Measurements from ENCODE around the gene ETFB.
"Not testable (repeated sequence)": the region's sequence is repeated elsewhere in the genome, so short reads cannot be mapped to it uniquely, and the experiment has no call there.

Gene ETFB

GRCh38 chr19:51365965-51366388 is at the start of gene ETFB:
TSS of gene ETFB (minus strand) at chr19:51366388. CDS start at chr19:51366326, 62 bp downstream.
- DNase-seq = no peak

DNA sequence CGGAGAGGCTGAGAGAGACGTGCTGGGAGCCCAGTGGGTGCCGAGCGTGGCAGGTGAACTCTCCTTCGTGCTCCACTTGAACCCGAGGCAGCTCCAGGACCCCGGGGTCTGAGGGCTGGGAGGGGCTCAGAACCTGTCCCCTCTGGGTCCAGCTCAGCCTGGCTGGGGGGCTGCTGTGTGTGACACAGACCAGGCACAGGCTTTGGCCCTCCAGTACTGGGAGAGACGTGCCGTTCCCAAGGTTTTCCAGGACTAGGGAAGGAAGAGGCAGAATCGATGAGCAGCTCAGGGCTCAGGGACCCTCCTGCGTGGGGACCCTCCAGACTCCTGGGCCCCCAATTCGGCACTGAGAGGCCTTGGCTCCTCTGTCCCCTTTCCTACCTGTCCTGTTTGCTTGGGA is 49.0 kb upstream of the ETFB start:
- no peak for DNase-seq

GRCh38 chr19:51410950-51411748 is 45.0 kb upstream of the ETFB start:
- no peak for DNase-seq

DNA sequence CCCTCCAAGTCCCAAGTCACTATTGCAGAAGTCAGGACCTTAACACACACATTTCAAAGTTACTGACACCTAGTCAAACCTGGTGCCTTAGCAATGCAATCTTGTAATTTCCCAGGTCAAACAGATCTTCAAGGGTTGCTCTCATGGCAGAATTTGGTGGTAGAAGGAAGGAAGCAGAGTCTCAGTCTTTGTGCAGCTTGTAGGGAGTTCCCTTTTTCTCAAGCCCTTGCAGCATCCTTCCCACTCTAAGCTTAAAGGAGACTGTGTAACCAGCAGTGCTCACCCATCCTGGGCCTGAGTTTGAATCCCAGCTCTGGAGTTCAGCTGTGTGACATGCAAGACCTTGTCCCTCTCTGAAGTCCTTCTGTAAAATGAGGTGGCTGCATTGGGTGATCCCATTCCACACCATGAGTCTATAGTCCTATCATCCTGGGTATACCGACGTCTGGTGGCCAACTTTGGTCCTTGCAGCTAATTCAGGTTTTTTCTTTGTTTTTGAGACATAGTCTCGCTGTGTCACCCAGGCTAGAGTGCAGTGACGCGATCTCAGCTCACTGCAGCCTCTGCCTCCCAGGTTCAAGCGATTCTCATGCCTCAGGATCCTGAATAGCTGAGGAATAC is 41.4 kb upstream of the ETFB start:
- DNase-seq = no peak

GRCh38 chr19:51402117-51402516 is 35.9 kb upstream of the ETFB start:
- no peak for DNase-seq

GRCh38 chr19:51399936-51400335 is 33.7 kb upstream of the ETFB start:
- not testable (repeated sequence) for DNase-seq

DNA sequence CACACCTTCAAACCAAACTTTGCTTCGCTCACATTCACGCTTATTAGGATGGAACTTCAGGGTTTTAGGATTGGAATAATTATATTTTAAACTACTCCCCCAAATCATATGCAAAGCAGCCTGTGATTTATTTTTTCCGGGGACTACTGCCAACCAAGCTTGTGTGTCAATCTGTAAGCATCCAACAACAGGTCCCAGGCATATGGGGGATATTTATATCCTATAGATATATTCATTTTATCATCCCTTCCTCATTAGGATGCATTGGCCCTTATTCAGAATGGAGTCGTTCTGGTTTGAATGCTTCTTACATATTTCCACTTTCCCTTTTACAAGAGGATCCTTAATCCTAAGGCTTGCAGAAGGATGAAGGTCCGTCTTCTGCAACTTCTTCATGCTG is 33.0 kb upstream of the ETFB start:
- no peak for DNase-seq

- DNase-seq = no peak
Observed at GRCh38 chr19:51398096-51398704, 32.0 kb upstream of the ETFB start.

GRCh38 chr19:51397453-51397852 is 31.3 kb upstream of the ETFB start:
- not testable (repeated sequence) for DNase-seq

DNA sequence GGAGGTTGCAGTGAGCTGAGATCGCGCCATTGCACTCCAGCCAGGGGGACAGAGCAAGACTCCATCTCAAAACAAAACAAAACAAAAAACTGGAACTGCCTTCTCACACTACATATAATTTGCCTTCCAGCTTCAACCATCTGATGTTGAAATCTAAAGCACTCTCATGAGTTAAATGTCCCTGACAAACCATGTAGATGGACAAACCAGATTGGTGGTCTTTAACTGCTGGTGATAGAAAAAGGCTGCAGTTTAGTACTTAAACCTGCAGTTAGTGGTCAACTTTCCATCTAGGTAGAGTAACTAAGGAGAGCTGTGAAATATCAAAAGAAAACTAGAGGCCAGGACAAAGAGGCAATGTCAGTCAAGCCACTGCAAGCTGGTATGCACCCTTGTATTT is 30.0 kb upstream of the ETFB start:
- DNase-seq = no peak

DNA sequence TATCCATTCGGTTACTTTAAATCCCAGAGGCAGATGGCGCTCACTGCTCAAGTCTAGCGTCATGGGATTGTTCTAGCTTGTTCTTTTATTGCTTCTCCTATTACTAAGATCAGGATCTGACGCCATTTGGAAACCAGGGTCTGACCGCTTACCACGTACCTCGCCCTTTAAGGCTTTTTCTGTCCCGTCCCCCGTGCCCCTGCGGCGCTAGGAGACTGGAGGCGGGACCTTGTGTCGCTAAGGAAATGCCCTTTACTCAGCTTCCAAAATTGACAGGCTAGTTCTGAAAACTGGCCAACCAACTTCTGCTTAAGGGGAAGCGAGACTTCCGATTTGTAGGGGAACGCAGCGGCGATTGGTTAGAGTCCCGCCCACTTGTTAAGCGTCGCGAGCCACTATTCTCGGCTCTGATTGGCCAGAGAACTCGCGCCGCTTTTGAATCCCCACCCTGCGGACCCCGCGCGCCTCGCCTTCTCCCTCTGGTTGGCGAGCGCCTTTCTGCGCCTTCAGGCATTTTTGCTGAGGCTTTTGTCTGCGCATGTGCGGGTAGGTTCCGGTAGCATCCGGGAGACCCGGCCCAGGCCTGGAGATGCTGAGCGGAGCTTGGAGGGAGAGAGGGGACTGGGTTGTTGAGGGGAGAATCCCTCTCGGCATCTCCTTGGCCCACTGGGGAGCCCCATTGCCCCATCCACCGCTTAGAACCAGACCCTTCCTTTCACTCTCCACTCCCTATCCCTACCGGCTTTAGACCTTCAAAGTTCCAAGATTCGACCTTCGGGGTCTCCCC is 28.1 kb upstream of the ETFB start:
- DNase-seq = peak; percentile 53

DNA sequence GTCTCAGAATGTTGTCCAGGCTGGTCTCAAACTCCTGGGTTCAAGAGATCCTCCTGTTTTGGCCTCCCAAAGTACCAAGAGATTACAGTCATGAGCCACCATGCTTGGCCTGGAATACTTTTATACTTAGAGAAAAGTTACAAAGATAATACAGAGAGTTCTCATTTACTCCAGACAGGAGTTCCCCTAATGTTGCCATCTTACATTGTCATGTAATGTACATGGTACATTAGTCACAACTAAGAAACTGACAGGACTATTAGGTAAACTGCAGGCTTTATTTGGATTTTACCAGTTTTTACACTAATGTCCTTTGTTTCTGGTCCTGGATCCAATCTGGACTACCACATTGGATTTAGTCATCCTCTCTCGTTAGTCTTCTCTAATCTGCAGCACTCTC is 26.5 kb upstream of the ETFB start:
- no peak for DNase-seq

DNA sequence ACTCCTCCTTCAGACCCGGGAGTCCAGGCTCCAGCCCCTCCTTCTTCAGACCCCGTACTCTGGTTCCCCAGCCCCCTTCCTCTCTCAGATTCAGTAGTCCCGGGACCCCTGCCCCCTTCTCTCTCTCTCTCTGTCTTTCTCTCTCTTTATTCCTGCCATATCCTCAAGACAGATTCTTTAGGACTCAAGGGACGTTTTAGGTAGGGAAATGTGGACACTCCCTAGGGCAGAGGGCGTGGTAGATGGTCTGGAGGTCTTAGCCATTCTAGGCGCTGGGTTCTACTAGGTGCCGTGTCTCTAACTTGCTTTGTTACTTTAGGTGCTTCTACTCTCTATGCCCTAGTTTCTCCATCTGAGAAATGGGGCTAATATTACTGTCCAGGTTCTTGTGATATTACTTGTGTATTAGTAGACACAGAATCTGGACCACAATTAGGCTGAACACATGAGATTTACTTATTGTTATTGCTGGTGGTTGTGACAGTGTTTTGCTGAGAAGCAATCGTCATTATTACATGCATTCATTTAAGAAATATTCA is 25.0 kb upstream of the ETFB start:
- no peak for DNase-seq

- DNase-seq = no peak
Observed at GRCh38 chr19:51389143-51389542, 23.0 kb upstream of the ETFB start.

- no peak for DNase-seq
Observed at GRCh38 chr19:51387924-51388389, 21.8 kb upstream of the ETFB start, which contains the start of gene LIM2. TSS of gene LIM2 (minus strand) at chr19:51387974. CDS start at chr19:51387443, 531 bp downstream.

- no peak for DNase-seq
Observed at GRCh38 chr19:51386882-51387520, 20.8 kb upstream of the ETFB start.

DNA sequence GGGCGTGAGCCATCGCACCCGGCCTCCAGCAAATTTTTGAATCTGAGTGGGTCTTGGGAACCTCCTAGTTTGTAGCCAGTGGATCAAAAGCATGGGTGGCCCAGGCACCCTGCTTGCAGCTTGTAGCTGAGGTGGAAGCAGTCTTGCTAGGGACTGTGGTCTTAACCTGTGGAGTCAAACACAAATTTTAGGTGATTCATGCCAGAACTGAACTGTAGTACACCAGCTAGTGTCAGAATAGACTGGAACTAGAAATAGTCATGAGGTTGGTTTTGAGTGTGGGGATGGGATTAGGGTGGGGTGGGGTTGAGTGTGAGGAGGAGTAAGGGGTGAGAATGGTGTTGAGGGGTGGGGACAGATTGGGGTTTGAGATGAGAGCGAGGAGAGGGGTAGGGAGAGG is 15.8 kb upstream of the ETFB start:
- DNase-seq = no peak

GRCh38 chr19:51380379-51380778 is 14.2 kb upstream of the ETFB start:
- DNase-seq = no peak

DNA sequence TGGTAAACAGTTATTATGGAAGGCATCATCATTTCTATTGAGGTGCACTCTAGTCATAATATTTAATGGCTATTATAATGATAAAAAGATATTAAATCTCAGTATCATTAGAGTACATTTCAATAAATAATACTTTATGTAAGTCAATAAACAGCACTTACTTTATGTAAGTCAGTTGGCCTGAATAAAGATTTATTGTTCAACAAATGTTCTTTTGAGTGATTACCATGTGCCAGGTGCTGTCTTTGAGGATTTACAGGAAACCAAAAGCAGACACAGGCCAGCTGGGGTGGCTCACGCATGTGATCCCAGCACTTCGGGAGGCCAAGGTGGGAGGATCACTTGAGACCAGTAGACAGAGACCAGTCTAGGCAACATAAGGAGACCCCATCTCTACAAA is 11.2 kb upstream of the ETFB start:
- no peak for DNase-seq

- no peak for DNase-seq
Observed at GRCh38 chr19:51375504-51376221, 9.5 kb upstream of the ETFB start.

DNA sequence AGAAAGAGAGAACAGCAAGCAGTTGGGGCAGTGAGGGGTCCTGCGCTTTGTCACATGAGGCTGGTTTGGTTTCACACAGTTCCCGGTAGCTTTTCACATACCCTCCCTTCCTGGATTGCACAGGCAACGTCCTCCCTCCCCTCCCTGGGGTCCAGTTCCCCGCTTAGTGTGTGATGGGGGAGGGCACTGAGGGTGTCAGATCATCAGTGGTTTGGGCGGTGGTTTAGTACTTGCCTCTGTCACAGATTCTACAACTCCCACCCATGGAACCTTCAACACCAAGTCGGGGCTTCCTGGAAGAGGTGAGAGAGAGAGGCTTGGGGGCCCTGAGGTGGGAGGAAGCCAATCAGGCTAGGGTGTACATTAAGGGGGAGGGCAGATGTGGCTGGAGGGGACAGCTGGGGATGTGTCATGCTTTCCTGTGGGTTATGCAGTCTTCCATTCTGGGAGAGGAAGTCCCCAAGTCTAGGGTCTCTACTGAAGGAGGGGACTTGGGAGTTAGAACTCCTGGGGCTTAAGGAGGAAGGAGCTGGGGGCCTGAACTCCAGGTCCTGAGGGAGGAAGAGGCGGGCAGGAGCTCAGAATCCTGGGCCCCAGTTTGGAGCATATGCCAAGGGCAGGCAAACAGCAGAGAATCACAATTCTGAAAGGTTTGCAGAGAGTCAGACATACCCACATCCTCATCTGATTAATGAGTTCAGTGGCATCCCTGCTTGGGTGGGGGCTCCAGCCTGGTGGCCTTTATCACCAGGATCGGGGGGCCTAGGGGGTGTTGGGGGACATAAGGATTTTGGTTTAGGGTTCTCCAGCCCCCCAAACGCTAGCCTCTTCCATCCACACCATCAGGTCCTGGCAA is 6.7 kb upstream of the ETFB start, which contains the start of gene NKG7:
NKG7 (minus strand) TSS at position 6 of the 856 bp plus-strand sequence. CDS start 119 bp downstream, outside the sequence.
- no peak for DNase-seq
